GM18526 (cell line): Measurements from ENCODE around the gene ASRGL1.
A peak's percentile ranks its signal among the peaks of the same experiment; 100 is the strongest.

Experiments
- POLR2A ChIP-seq: IDR thresholded peaks from 3 replicates; pipeline ENCODE4 v1.6.1; 2011; ENCODE audit not compliant: insufficient read length; ENCODE audit errors: extremely low read depth

ASRGL1 gene

DNA sequence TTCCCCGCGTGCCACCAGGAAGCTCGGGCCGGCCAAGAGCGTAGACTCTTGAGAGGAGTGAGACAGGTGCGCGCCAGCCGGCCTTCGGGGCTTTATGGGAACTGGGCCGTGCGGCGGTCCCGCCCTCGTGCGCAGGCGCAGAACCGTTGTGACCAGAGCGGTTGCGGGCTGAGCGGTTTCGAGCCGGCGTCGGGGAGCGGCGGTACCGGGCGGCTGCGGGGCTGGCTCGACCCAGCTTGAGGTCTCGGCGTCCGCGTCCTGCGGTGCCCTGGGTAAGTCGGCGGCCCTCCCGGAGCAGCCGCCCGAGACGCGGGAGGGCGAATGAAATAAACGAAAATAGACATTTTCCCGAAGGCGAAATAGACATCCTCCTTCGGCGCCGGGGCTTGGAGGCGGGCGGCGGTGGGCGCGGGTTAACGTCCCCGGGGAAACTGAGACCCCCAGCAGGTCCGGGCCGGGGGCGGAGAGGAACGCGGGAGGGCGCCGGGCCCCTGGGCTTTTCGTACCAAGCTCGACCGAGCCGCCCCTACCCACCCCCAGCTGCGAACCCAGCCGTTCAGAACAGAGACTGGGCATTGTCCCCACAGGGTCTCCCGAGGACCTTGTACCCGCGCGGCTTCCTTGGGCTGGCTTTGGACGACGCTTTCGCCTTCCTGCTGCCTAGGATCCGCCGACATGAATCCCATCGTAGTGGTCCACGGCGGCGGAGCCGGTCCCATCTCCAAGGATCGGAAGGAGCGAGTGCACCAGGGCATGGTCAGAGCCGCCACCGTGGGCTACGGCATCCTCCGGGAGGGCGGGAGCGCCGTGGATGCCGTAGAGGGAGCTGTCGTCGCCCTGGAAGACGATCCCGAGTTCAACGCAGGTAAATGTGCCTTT is at the start of gene ASRGL1:
Gene ASRGL1 (plus strand): TSS at position 146 of the 879 bp plus-strand sequence. CDS start 530 bp downstream, at position 676.
- TF ChIP-seq POLR2A = peak; percentile 50

DNA sequence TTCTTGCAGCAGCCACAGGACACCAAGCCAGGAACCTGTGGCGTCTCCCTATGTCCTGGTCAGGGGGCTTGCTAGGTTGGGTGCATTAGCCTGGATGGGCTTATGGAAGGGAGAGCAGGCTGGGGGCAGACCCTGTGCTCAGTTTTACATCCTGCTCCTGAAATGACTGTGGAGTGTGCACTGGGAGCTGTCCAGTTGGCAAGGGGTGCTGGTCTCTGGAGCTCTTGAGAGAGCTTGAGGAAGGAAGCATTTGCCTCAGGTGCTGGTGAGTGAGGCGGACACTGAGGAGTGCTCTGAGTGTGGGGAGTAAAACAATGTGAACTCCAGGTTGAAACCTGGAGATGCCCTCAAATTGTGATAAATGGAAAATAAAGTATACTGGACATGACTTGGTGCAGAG is 41.7 kb upstream of the ASRGL1 start:
- TF ChIP-seq POLR2A = no peak

DNA sequence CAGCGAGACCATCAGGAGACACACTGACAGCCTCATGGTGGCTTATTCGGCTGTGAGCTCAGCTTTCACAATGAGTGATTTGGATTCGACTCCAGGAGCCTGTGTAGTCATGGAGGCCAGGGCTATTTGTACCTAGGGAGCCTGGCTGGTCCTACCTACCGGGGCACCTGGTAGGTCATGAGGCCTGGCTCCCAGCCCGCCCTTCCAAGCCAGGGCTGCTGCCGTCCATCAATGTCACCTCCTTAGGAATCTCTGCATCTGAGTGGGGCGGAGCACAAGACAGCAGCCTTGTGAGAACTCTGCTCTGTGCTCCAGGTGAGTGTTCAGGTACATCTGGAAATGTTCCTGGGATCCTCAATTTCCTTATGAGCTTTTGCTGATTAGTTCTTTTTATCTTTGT is 38.3 kb upstream of the ASRGL1 start, which contains the start of gene SCGB1D4:
Gene SCGB1D4 (minus strand): TSS at position 101 of the 400 bp plus-strand sequence. CDS start 65 bp downstream, at position 36.
- no peak for TF ChIP-seq POLR2A

DNA sequence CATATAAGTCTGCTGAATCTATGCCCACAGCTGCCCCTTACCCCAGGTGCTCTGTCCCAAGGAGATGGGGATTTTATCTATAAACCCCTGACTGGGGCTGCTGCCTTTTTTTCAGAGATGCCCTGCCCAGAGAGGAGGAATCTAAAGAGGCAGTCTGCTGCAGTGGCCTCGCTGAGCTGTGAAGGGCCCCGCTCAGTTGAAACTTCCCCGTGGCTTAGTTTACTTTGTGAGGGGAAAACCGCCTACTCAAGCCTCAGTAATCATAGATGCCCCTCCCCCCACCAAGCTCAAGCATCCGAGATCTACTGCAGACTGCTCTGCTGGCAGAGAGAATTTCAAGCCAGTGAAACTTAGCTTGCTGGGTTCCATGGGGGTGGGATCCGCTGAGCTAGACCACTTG is 31.0 kb upstream of the ASRGL1 start:
- TF ChIP-seq POLR2A = no peak

DNA sequence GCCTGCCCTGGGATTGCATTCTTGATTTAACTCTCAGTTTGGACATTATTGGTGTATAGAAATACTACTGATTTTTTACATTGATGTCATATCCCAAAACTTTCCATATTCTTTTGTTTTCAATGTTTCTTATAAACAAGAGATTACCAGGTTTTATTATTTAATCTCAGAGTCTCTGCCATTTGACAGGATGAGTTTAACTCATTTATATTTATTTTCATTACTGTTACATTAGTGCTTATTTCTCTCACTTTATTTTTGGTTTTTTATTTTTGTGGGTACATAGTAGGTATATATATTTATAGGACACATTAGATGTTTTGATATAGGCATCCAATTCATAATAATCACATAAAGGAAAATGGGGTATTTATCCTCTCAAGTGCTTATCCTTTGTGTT is 29.3 kb upstream of the ASRGL1 start:
- TF ChIP-seq POLR2A = no peak

DNA sequence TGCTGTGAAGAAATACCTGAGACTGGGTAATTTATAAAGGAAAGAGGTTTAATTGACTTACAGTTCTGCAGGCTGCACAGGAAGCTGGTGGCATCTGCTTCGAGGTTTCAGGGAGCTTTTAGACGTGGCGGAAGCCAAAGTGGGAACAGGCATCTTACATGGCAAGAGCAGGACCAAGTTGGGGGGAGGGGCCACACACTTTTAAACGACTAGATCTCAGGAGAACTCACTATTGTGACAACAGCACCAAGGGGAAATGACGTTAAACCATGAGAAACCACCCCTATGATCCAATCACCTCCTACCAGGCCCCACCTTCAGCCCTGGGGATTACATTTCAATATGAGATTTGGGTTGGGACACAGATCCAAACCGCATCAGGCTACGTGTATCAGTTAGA is 27.3 kb upstream of the ASRGL1 start:
- TF ChIP-seq POLR2A = no peak

DNA sequence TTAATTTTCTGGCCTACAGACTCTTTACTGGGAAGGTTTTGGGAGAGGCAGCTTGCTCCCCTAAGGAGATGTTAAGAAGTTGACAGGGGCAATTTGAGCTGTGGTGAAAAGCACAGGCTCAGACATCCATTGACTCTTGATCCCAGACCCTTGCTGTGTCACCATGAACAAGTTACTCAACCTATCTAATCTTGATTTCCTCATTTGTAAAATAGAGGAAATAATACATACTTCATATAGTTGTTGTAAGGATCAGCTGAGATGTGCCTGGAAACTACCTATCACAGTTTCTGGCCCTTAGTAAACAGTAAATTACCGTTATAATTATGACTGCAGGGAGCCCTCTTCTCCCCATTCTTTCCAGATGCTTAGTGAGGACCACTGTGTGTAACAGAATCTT is 21.8 kb upstream of the ASRGL1 start:
- no peak for TF ChIP-seq POLR2A

DNA sequence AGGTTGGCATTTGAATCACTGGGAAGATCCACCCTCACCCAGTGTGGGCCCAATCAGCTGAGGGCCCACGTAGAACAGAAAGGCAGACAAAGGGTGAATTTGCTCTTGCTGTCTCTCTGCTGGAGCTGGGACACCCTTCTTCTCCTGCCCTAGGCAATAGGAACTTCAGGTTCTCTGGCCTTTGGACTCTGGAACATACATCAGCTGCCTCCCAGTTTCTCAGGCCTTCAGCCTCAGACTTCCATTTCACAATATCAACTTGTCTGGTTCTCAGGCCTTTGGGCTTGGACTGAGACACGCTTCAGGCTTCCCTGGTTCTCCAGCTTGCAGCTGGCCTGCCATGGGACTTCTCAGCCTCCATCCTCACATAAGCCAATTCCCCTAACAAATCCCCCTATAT is 14.7 kb upstream of the ASRGL1 start:
- TF ChIP-seq POLR2A = no peak

DNA sequence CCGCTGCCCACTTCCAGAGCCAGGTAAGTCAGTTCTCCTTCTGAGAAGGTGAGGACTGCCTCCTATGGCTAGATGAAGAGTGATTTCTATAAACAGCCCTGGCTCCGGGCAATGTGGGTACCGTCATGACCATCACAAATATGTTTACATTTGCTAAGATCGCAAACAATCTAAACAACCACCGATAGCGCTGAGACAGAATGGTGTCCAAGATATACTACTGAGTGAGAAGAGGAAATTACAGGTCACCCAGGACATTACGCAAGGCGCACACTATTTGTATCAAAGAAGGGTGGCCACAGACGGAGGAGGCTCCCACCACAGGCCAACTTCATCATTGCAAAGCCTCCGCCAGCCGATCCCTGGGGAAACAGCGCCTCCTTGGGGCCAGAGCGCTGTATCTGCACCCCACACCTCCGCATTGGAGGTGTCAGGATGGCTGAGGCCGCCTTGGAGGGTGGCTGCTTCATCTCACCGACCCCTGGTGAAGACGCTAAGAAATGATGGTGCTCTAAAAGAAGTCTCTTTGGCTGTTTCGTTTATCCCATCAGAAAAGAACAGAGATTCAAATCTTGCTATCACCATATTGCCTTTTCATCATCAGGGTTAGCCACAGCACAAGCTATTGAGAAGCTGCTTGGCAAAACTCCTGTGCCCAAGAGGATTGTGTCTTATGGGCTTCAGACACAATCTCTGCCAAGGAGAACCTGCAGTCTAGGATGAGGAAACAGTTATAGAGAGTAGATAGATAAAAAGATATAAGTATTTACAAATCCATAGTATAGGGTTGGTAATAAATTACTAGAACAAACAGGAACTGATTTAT is 12.3 kb upstream of the ASRGL1 start:
- TF ChIP-seq POLR2A = no peak

DNA sequence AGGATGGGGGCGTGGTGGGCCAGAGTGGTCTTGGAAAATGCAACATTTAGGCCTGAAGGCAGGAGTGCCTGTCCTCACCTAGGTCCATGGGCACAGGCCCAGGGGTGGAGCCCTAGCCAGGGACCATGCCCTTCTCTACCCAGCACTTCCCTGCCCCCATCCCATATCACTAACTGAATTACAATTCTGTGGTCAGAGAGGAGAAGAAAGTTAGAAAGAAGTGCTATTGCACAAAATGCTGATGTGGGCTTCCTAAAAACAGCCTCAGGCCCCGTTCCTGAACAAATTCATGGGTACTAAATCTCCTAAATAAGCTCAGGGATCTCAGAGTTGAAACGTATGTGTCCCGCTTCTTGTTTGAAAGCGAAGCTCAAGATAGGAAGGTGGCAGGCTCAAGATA is 3.5 kb upstream of the ASRGL1 start:
- TF ChIP-seq POLR2A = no peak

DNA sequence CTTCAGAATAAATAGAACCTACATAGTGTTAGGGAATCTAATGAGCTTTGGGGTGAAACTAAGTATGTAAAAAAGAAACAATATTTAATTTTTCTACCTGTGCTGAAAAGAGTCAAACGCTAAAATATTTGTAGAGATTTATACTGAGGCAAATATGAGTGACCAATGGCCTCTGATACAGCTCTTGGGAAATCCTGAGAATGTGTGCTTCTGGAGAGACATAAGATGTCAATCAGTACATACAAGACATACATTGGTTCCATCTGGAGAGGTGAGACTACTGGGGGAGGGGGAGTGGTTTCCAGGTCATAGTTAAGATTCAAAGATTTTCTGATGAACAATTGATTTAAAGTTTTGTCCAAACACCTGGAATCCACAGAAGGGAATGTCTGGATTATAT is 970 bp downstream of the ASRGL1 start:
- no peak for TF ChIP-seq POLR2A

DNA sequence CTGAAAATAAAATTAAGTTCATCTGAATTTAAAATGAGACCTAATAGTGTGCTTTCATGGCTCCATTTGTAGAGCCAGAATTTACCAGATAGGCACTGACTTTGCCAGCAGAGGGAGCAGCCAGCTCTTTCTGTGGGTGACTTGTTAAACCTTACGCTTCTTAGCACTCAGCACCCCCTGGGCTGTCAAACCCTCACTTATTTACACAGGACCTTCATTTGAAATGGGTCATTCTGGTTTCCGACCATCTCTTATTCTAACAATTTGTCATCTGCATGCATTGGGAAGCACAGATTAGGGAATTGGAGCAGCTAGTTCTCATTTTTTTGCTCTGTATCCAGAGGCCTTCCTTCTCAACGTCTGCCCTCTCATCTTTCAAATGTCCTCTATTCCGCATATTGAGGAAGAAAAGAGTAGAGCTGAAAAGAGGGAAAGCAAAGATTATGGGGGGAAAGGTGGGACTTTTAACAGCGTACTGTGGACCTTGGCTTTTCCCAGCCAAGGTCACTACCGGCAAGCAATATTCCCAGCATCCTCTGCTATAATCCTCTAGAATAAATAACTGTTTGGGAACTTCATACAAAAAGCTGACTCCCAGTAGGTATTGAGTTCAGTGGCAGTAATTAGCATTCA is 3.1 kb downstream of the ASRGL1 start:
- no peak for TF ChIP-seq POLR2A

DNA sequence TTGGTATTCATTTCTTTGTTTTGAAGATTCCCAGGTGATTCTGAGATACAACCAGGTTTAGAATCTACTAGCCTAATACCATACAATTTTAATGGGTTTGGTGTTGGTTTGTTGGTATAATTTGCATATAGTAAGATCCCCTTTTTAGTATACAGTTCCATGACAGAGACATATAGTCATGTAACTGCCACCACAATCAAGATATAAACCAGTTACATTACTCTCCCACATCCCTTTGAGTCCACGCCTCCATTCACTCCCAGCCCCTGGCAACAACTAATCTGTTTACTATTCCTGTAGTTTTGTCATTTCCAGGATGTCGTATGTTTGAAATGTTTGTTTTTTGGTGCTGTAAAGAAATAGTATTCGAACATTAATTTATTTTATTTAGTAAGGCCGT is 4.3 kb downstream of the ASRGL1 start:
- no peak for TF ChIP-seq POLR2A

DNA sequence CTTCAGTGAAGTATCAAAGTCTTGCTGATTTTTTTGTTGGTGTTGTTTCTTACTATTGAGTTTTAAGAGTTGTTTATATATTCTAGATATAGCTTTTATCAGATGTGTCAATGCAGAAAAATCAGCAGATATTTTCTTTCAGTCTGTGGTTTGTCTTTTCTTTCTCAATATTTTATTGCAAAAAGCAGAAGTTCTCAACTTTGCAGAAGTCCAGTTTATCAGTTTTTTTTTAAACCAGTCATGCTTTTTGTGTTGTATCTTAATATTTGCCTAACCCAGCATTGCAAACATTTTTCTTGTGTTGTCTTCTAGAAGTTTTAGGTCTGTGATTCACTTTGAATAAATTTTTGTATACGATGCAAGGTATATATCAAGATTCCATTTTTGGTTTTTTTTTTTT is 7.0 kb downstream of the ASRGL1 start:
- no peak for TF ChIP-seq POLR2A

DNA sequence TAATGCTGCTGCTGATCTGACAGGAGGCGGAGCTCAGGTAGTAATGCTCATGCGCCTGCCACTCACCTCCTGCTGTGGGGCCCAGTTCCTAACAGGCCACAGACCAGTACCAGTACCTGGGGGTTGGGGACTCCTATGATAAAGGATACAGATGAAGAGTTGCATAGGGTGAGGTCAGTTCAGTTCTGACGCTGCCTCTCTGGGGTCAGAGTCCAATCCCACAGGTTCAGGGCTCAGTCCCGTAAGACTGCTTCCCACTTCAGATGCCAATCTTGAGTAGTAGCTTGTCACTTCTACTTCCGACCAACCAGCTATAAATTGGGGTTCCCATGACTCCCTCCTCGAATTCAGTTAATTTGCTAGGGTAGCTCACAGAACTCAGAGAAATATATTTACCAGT is 8.6 kb downstream of the ASRGL1 start:
- TF ChIP-seq POLR2A = no peak
